ENCODE data around the gene MTRF1. TPM values are rescaled to one million over a fixed set of nuclear protein-coding genes. Genes with fewer than 3 reads are reported as not detected.

MTRF1 gene
- total and polyA plus RNA-seq, 2 of the 4 experiments (the other 2 are of a cell fraction): 9.7 to 12.4 TPM

DNA sequence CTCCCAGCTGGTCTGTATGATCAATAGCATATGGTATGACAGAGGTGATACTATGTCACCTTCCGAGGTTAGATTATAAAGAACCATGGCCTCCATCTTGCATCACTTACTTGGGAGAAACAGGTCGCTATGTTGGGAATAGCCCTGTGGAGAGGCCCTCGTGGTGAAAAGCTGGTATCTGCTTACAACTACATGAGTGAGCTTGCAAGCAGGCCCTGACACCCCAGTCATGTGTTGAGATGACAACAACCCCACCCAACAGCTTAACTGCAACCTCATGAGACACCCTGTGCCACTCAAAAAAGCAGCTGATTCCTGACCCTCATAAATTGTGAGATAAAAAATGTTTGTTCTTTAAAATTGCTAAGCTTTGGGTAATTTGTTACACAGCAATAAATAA is 18.8 kb downstream of the MTRF1 start:
- dilution Hi-C loops (cut with HindIII; ENCODE audit: low sequenced_read_pairs, unreplicated experiment) (no loop called here), in situ Hi-C loops (cut with MboI; ENCODE audit: low sequenced_read_pairs) (no loop called here), intact Hi-C loops (cut with micrococcal nuclease) (no loop called here)
- H3K4me3 ChIP-seq (ENCODE audit: insufficient read depth, low read depth, low read length): no peak overlapping the region
- H4K91ac ChIP-seq (ENCODE audit: insufficient read depth, low read depth, low read length): no peak overlapping the region
- no peak overlapping the region for H3K23ac ChIP-seq (ENCODE audit: low read depth, low read length)
- no peak overlapping the region for H3K4ac ChIP-seq (ENCODE audit: low read depth, low read length)
- H4K8ac ChIP-seq (ENCODE audit: low read depth in 2 of 2, low read length in 2 of 2): no peak overlapping the region
- H2AK5ac ChIP-seq (ENCODE audit: low read depth, low read length): no peak overlapping the region
- POLR2A ChIA-PET (ENCODE audit: unreplicated experiment): no interaction called here
- H3K56ac ChIP-seq (ENCODE audit: extremely low read depth, insufficient read depth, low read length): no peak overlapping the region
- no peaks in the 10 kb centered on the region for H4K20me1 ChIP-seq (ENCODE audit: insufficient read depth, low read length)
- H3K27ac ChIP-seq (ENCODE audit: insufficient read depth, low read length): no peak overlapping the region
- no peak overlapping the region for H2BK15ac ChIP-seq (ENCODE audit: low read depth, low read length)
- H4K5ac ChIP-seq (ENCODE audit: low read depth, low read length): peak overlapping the region; percentile 19; the same call in 1 of the 2 replicates
- no peak overlapping the region for H3K18ac ChIP-seq (ENCODE audit: low read depth, low read length)
- H3K79me1 ChIP-seq (ENCODE audit: low read depth in 1 of 2, low read length in 2 of 2): no peaks in the 10 kb centered on the region
- H2BK120ac ChIP-seq (ENCODE audit: low read depth, low read length): no peak overlapping the region
- H3K9ac ChIP-seq (ENCODE audit: low read depth, low read length): no peak overlapping the region
- ATAC-seq (ENCODE audit: low read depth) (0 out of 2 replicates have a peak, but pooled peaks have one; percentile 14), DNase-seq (peak; percentile 56)
- peak overlapping the region; percentile 44 for H2AK9ac ChIP-seq (replicated peaks; ENCODE audit: low read depth, low read length, poor library complexity)
- TF ChIP-seq POLR2A (IDR thresholded peaks at IDR 0.05; ENCODE audit: low read depth, low read length): no peak
- TF ChIP-seq NFE2L2 (IDR thresholded peaks at IDR 0.05; ENCODE audit: low read depth, low read length): no peak
- TF ChIP-seq RCOR1 (IDR thresholded peaks at IDR 0.05; ENCODE audit: insufficient replicate concordance, low read length): no peak
- no peak for TF ChIP-seq BHLHE40 (IDR thresholded peaks at IDR 0.05; ENCODE audit: low read depth, low read length)
- TF ChIP-seq FOS (IDR thresholded peaks at IDR 0.05; ENCODE audit: low read depth, low read length): no peak
- TF ChIP-seq CEBPB (IDR thresholded peaks at IDR 0.05; ENCODE audit: low read depth, low read length): no peak
- no peak for TF ChIP-seq SMC3 (IDR thresholded peaks at IDR 0.05; ENCODE audit: low read depth, low read length)
- TF ChIP-seq RFX5 (IDR thresholded peaks at IDR 0.05; ENCODE audit: low read depth, low read length): no peak
- TF ChIP-seq RAD21 (IDR thresholded peaks at IDR 0.05; ENCODE audit: low read length): no peak
- no peak for TF ChIP-seq MXI1 (IDR thresholded peaks at IDR 0.05; ENCODE audit: borderline replicate concordance, low read depth, low read length)
- no peak for TF ChIP-seq ELK1 (IDR thresholded peaks at IDR 0.05; ENCODE audit: borderline replicate concordance, low read depth, low read length)
- TF ChIP-seq, protein P1, sequence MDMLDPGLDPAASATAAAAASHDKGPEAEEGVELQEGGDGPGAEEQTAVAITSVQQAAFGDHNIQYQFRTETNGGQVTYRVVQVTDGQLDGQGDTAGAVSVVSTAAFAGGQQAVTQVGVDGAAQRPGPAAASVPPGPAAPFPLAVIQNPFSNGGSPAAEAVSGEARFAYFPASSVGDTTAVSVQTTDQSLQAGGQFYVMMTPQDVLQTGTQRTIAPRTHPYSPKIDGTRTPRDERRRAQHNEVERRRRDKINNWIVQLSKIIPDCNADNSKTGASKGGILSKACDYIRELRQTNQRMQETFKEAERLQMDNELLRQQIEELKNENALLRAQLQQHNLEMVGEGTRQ (IDR thresholded peaks at IDR 0.05; ENCODE audit: low read depth, low read length): no peak
- TF ChIP-seq, protein P2, sequence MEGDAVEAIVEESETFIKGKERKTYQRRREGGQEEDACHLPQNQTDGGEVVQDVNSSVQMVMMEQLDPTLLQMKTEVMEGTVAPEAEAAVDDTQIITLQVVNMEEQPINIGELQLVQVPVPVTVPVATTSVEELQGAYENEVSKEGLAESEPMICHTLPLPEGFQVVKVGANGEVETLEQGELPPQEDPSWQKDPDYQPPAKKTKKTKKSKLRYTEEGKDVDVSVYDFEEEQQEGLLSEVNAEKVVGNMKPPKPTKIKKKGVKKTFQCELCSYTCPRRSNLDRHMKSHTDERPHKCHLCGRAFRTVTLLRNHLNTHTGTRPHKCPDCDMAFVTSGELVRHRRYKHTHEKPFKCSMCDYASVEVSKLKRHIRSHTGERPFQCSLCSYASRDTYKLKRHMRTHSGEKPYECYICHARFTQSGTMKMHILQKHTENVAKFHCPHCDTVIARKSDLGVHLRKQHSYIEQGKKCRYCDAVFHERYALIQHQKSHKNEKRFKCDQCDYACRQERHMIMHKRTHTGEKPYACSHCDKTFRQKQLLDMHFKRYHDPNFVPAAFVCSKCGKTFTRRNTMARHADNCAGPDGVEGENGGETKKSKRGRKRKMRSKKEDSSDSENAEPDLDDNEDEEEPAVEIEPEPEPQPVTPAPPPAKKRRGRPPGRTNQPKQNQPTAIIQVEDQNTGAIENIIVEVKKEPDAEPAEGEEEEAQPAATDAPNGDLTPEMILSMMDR (conservative IDR thresholded peaks at IDR 0.05; ENCODE audit: low read depth, low read length): no peak
- TF ChIP-seq MAFK (IDR thresholded peaks at IDR 0.05; ENCODE audit: low read depth, low read length): no peak
- TF ChIP-seq CHD1 (IDR thresholded peaks at IDR 0.05; ENCODE audit: low read depth, low read length): no peak
- no peak for TF ChIP-seq MAZ (IDR thresholded peaks at IDR 0.05; ENCODE audit: borderline replicate concordance, low read depth, low read length)
- peaks cover 6% of the 10 kb centered on the region; the same call in 1 of the 2 replicates for H3K9me1 ChIP-seq (ENCODE audit: insufficient read depth, low read length)
- H2BK5ac ChIP-seq (ENCODE audit: low read depth, low read length, poor library complexity, severe bottlenecking): peak overlapping the region; percentile 18
- no CpG with 5 or more reads among the region's 3 CpGs for WGBS, 2 experiments (ENCODE audit: extremely low coverage in 2 of 2, insufficient read length in 1 of 2)
- peak overlapping the region; percentile 8 for H2AFZ ChIP-seq (replicated peaks; ENCODE audit: low read length, poor library complexity)
- peaks cover 4% of the 10 kb centered on the region for H3K4me1 ChIP-seq (ENCODE audit: control insufficient read depth, insufficient read depth, low read length)
- CTCF ChIA-PET: no interaction called here
- H3K9me3 ChIP-seq (ENCODE audit: control insufficient read depth, insufficient read depth, low read length): no peaks in the 10 kb centered on the region
- no peak overlapping the region for H2BK20ac ChIP-seq (ENCODE audit: low read depth, low read length)
- BruUV-seq (replicated peaks): no TSS peak
- no peak overlapping the region for H3K14ac ChIP-seq (replicated peaks; ENCODE audit: low read depth, low read length)
- no peak overlapping the region for H3K4me2 ChIP-seq (ENCODE audit: low read depth, low read length)
- peaks cover 4% of the 10 kb centered on the region for H3K36me3 ChIP-seq (ENCODE audit: control insufficient read depth, insufficient read depth, low read length)
- H3K27me3 ChIP-seq (ENCODE audit: control insufficient read depth, insufficient read depth, low read length): no peaks in the 10 kb centered on the region

Data from IMR-90 (cell line).